MM.1S (cell line): ENCODE data around the gene ZNF691.

Experiments
- DNase-seq: peaks from one replicate; pipeline ENCODE4 v3.0.0-alpha.2; 2015
- H2AFZ ChIP-seq: fragments of 300-600 bp; sonication (generic); 2 replicates; pipeline ENCODE4 v1.6.0; 2016; ENCODE audit warnings: antibody characterized with exemption, low read length
- H3F3A ChIP-seq: fragments of 300-600 bp; sonication (generic); 2 replicates; pipeline ENCODE4 v1.6.1; 2016; ENCODE audit warnings: mild to moderate bottlenecking, antibody characterized with exemption, low read length, moderate library complexity, mixed read lengths; ENCODE audit not compliant: insufficient read depth
- H3K27ac ChIP-seq: fragments of 300-600 bp; sonication (generic); 2 replicates; pipeline ENCODE4 v1.5.1; 2016; ENCODE audit warnings: mild to moderate bottlenecking, low read length
- H3K27me3 ChIP-seq: fragments of 300-600 bp; sonication (generic); replicated peaks from 2 replicates; pipeline ENCODE4 v1.6.0; 2016; ENCODE audit warnings: low read length; ENCODE audit not compliant: insufficient read depth
- H3K36me3 ChIP-seq: fragments of 300-600 bp; sonication (generic); replicated peaks from 2 replicates; pipeline ENCODE4 v1.6.1; 2016; ENCODE audit warnings: mild to moderate bottlenecking, low read length, mixed read lengths; ENCODE audit not compliant: insufficient read depth
- H3K4me1 ChIP-seq: fragments of 300-600 bp; sonication (generic); 2 replicates; pipeline ENCODE4 v1.6.1; 2016; ENCODE audit warnings: low read length, mixed read lengths
- H3K4me2 ChIP-seq: fragments of 300-600 bp; sonication (generic); 2 replicates; pipeline ENCODE4 v1.6.0; 2016; ENCODE audit warnings: low read depth, low read length
- H3K4me3 ChIP-seq: fragments of 300-600 bp; sonication (generic); 2 replicates; pipeline ENCODE4 v1.5.1; 2016; ENCODE audit warnings: low read length, mixed read lengths
- H3K79me2 ChIP-seq: fragments of 300-600 bp; sonication (generic); 2 replicates; pipeline ENCODE4 v1.6.1; 2016; ENCODE audit warnings: mixed run types, low read length, mixed read lengths
- H3K9ac ChIP-seq: fragments of 300-600 bp; sonication (generic); 2 replicates; pipeline ENCODE4 v1.6.1; 2016; ENCODE audit warnings: low read length, mixed read lengths
- H3K9me2 ChIP-seq: fragments of 300-600 bp; sonication (generic); replicated peaks from 2 replicates; pipeline ENCODE4 v1.6.1; 2016; ENCODE audit warnings: mild to moderate bottlenecking, low read length, mixed read lengths; ENCODE audit not compliant: insufficient read depth
- H3K9me3 ChIP-seq: fragments of 300-600 bp; sonication (generic); replicated peaks from 2 replicates; pipeline ENCODE4 v1.6.1; 2016; ENCODE audit warnings: mild to moderate bottlenecking, low read length, mixed read lengths; ENCODE audit not compliant: insufficient read depth
- H4K20me1 ChIP-seq: fragments of 300-600 bp; sonication (generic); 2 replicates; pipeline ENCODE4 v1.6.1; 2016; ENCODE audit warnings: mild to moderate bottlenecking, low read length, moderate library complexity, mixed read lengths; ENCODE audit not compliant: insufficient read depth
- EZH2 ChIP-seq: fragments of 300-600 bp; sonication (generic); optimal IDR thresholded peaks from 2 replicates; pipeline ENCODE3; 2017; ENCODE audit warnings: low read depth, mild to moderate bottlenecking, antibody characterized with exemption, low read length, mixed read lengths
- EZH2phosphoT487 ChIP-seq: fragments of 300-600 bp; sonication (generic); IDR thresholded peaks from 2 replicates; pipeline ENCODE4 v1.6.1; 2018; ENCODE audit warnings: antibody characterized with exemption, low read length
- TF ChIP-seq, protein P1 (sequence below): fragments of 300-600 bp; sonication (generic); IDR thresholded peaks from 2 replicates; pipeline ENCODE4 v1.5.1; 2016; ENCODE audit warnings: antibody characterized with exemption, low read length, mixed read lengths

The ZNF691 gene

GRCh38 chr1:42824481-42825035 lies 21.9 kb upstream of the ZNF691 start:
- no peak overlapping the region for H3K4me2 ChIP-seq
- DNase-seq, result no peak
- no peaks in the 10 kb centered on the region for H3K9me2 ChIP-seq
- no peaks in the 10 kb centered on the region for H3K36me3 ChIP-seq
- no peaks in the 10 kb centered on the region for H4K20me1 ChIP-seq
- H3K4me3 ChIP-seq, result no peak overlapping the region
- TF ChIP-seq, protein P1, sequence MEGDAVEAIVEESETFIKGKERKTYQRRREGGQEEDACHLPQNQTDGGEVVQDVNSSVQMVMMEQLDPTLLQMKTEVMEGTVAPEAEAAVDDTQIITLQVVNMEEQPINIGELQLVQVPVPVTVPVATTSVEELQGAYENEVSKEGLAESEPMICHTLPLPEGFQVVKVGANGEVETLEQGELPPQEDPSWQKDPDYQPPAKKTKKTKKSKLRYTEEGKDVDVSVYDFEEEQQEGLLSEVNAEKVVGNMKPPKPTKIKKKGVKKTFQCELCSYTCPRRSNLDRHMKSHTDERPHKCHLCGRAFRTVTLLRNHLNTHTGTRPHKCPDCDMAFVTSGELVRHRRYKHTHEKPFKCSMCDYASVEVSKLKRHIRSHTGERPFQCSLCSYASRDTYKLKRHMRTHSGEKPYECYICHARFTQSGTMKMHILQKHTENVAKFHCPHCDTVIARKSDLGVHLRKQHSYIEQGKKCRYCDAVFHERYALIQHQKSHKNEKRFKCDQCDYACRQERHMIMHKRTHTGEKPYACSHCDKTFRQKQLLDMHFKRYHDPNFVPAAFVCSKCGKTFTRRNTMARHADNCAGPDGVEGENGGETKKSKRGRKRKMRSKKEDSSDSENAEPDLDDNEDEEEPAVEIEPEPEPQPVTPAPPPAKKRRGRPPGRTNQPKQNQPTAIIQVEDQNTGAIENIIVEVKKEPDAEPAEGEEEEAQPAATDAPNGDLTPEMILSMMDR, result no peak
- TF ChIP-seq EZH2 (no peak), EZH2phosphoT487 (no peak)
- no peaks in the 10 kb centered on the region for H3K27me3 ChIP-seq
- no peaks in the 10 kb centered on the region for H3F3A ChIP-seq
- H3K9me3 ChIP-seq, result no peaks in the 10 kb centered on the region
- H3K9ac ChIP-seq, result no peak overlapping the region
- no peaks in the 10 kb centered on the region for H3K79me2 ChIP-seq
- H3K4me1 ChIP-seq, result no peaks in the 10 kb centered on the region
- no peak overlapping the region for H2AFZ ChIP-seq
- H3K27ac ChIP-seq, result no peak overlapping the region

DNA sequence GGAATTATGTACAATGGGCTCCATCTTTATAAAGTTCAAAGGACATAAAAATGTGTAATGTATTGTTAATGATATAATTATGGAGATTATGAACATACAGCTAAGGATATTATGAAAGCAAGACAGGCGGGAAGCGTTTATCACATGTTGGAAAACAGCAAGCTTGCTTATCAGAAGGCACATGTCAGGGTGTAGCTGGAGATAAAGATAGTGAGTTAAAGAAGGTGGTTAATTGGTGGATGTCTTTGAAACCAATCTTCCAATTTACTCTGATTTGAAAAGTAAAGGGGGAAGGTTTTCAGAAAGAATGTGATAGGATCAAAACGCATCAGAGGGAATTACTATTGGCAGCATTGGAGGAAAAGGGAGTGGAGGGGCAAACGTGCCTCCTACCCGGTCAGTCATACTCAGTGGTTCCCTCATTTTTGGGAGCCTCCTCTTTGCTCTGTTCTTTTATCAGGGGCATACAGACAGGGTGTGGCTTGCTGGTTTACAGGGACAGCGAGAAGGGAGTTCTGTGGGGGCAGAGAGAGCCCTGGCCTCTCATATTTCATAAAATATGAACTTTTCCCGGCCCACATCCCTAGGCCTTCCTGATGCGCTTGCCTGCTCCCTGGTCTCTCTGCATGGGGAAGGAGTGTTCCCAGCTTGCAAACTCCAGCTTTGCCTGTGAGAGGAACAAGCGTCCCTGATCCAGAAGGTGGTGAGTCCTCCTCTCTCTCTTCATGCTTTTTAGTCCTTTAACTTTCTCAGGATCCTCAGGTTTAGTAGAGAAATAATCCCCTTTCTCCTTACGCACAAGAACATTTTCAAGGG lies 21.2 kb upstream of the ZNF691 start:
- Histone ChIP-seq H3K36me3 (no peaks in the 10 kb centered on the region), H2AFZ (no peak overlapping the region), H3K9ac (no peak overlapping the region), H3K9me2 (no peaks in the 10 kb centered on the region), H3K4me2 (no peak overlapping the region), H3K27me3 (no peaks in the 10 kb centered on the region), H3F3A (no peaks in the 10 kb centered on the region), H4K20me1 (no peaks in the 10 kb centered on the region), H3K4me3 (no peak overlapping the region), H3K4me1 (no peaks in the 10 kb centered on the region), H3K27ac (no peak overlapping the region), H3K79me2 (no peaks in the 10 kb centered on the region), H3K9me3 (no peaks in the 10 kb centered on the region)
- no peak for DNase-seq
- TF ChIP-seq, protein P1, result no peak
- no peak for TF ChIP-seq EZH2phosphoT487
- no peak for TF ChIP-seq EZH2

DNA sequence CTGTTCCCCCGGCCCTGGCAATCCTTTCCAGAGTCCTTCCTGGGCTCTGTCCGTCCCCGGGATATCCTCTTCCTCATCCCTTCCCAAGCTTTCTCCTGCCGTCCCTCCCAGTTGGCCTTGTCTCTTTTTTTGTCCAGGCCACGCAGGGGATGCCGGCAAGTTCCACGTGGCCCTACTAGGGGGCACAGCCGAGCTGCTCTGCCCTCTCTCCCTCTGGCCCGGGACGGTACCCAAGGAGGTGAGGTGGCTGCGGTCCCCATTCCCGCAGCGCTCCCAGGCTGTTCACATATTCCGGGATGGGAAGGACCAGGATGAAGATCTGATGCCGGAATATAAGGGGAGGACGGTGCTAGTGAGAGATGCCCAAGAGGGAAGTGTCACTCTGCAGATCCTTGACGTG lies 15.8 kb upstream of the ZNF691 start:
- no peak for DNase-seq
- Histone ChIP-seq H3K4me3 (no peak overlapping the region), H3K4me1 (no peaks in the 10 kb centered on the region), H3K9me3 (no peaks in the 10 kb centered on the region), H3K9ac (no peak overlapping the region), H3K36me3 (no peaks in the 10 kb centered on the region), H3K79me2 (no peaks in the 10 kb centered on the region), H3F3A (no peaks in the 10 kb centered on the region), H4K20me1 (no peaks in the 10 kb centered on the region), H3K9me2 (no peaks in the 10 kb centered on the region), H3K27me3 (no peaks in the 10 kb centered on the region), H3K4me2 (no peak overlapping the region), H2AFZ (no peak overlapping the region), H3K27ac (no peak overlapping the region)
- TF ChIP-seq EZH2phosphoT487, result no peak
- TF ChIP-seq EZH2, result no peak
- TF ChIP-seq, protein P1, result no peak
